HG02759 (cell line): ENCODE results near the gene INMT.
"Not testable (repeated sequence)": the region's sequence is repeated elsewhere in the genome, so short reads cannot be mapped to it uniquely, and the experiment has no call there.

Experiments used
- ATAC-seq: cut with Tn5 transposase; IDR thresholded peaks from one replicate; pipeline ENCODE4 v1.9.1; 2021; ENCODE audit warnings: mild to moderate bottlenecking, moderate library complexity; ENCODE audit not compliant: unreplicated experiment

INMT gene

DNA sequence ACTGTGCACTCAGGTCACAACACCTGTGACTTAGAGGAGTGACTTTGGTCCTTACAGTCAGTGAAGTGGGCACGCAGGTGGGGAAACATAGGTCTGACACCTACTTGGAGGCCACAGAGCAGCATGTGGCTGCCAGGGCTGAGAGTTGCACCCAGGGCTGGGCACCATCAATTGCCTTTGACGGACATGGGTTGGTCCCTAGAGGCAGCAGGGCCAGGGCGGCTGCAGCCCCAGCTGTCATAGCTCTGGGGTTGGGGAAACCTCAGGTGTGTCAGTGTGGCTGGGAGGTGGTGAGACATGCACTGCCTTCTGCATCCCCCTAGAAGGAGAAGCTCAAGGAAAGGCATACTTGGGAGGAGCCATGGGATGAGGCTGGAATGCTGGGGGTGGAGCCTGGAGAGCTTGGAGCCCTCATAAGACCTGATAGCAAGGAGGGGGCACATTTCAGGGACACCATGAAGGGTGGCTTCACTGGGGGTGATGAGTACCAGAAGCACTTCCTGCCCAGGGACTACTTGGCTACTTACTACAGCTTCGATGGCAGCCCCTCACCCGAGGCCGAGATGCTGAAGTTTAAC, at the start of gene INMT:
INMT (plus strand) TSS at position 440 of the 578 bp plus-strand sequence; CDS start at position 456, 16 bp downstream.
- ATAC-seq: no peak

DNA sequence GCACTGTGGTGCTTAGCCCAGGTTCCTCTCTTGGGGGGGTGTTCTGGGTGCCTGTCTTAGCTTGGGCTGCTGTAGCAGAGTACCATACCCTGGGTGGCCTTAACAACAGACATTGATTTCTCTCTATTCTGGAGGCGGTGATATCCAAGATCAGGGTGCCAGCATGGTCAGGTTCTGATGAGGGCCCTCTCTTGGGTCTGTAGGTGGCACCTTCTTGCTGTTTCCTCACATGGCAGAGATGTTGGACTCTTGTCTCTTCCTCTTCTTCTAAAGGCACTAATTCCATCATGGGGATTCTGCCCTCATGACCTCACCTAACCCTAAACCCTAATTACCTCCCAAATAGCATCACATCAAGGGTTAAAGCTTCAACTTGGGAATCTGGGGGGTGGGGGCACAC, 49.7 kb upstream of the INMT start:
- no peak for ATAC-seq

DNA sequence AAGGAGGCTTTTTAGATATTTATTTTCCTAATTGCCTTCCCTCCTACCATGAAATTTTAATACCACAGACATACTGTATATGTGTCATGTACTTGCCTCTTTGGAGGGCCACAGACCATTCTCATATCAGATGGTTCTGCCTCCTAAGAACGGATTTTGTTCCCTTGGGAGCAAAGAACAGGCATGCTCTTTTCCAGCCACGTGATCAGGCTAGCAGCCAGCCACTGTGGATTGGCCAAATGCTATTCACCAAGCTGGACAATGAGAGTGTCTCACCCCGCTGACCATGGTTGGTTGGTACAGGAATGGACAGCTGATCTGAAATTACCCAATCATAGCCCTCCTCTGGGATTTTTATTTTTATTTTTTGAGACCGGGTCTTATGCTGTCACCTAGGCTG, 48.2 kb upstream of the INMT start:
- no peak for ATAC-seq

DNA sequence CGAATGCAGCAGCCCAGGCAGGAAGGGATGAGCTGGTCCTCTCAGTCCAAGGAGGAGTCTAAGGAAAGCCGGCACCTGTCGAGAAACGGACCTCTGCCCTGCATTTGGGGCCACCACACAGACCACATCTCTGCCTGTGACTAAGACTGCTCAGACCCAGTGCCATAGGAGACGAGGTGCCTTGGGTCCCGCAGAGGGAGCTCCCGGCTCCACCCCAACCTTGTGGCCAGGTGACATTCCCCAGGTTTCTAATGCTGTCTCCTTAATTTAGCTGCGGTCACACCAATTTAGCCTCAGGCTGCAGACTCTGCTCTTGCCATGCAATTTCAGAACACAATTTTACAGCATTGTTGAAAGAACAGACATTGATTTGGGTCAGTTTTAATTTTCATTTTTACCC, 46.9 kb upstream of the INMT start:
- no peak for ATAC-seq

DNA sequence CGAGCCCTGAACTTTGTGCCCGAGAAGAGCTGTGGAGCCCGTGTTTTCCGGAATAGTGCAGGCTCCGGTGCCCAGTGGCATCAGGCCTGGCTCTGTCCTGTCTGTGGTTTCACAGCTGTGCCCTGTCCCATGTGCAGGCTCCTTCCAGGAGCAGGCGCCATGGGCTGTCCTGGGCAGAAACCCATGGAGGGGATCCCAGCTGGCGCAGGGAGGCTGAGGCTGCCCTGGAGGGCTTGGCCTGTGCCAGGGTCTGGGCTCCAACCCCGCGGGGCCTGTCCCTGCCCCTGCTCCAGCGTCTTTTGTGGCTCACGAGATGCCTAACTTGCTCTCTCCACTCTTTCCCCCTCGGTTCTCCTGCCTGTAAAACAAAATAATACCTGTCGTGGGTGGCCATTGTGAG, 46.3 kb upstream of the INMT start:
- ATAC-seq: no peak

DNA sequence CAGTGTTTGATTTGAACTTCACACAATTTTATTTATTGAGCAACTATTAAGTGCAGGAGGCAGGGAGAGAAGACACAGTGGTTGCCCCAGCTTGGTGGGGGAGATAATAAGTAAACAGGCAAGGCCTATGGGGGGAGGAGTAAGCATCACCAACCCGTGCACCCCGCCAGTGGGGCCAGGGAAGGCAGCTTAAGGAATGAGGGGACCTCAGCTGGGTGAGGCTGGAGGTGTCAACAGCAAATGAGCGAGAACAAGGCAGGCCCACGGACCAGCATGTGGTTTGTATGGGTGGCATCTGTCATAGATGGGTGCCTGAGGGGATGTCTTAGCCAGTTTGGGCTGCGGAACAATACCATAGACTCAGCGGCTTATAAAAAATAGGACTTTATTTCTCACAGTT, 45.6 kb upstream of the INMT start:
- no peak for ATAC-seq

DNA sequence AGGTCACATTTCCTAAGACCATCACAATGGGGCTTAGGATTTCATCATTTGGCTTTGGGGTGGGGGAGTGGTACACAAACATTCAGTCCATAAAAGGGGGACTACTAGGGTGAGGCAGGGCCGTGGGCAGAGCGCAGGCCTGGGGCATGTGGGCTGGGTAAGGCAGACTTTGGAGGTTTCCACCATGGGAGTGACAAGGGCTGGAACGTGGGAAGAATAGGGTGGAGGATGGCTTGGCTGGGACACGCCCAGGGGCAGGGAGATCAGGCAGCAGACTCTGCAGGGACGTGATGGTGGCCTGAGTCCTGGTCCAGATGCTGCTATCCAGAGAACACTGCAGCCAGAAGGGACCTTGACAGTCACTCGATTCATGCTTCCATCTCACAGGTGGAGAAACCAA, 45.0 kb upstream of the INMT start:
- ATAC-seq: no peak

DNA sequence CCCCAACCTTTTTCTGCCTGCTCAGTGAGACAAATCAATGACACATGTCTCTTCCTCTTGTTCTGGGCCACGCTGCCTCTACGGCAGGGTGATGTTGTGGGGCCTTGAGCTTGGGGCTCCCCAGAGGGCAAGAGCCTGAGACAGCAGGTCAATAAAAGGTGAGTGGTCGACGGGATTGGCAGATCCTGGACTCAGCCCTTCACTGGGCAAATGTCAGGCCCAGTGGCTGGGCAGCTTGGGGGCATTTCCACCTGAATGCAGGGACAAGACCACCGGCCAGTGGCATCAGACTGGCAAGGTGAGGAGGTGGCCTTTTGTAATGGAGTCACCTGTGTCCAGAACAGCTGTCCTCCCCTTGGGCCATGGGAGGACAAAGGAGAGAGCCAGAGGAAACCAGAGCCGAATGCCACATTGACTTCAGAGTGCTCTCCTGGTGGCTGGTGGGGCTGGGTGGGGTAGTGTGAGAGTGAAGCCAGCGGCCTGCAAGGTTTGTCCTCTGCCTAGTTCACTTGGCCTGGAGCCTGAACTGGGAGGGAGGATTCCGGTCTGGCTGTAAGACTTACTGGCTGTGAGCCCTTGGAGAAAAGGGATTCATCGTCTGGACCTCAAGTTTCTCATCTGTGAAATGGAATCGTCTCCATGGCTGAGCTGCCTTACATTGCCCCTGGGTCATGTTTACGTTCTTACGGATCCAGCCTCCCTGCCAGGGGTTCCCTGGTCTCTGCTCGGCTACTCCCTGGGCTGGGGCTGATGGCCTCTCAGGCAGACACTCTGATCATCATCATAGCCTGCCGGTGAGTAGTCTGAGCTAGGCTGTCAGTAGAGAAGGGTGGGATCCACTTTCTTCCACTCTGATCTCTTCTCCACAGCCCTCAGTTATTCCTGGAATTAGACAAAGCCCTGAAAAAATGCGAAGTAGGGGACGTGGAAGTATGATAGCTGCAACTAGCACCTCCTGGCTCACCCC, 44.3 kb upstream of the INMT start:
- no peak for ATAC-seq

DNA sequence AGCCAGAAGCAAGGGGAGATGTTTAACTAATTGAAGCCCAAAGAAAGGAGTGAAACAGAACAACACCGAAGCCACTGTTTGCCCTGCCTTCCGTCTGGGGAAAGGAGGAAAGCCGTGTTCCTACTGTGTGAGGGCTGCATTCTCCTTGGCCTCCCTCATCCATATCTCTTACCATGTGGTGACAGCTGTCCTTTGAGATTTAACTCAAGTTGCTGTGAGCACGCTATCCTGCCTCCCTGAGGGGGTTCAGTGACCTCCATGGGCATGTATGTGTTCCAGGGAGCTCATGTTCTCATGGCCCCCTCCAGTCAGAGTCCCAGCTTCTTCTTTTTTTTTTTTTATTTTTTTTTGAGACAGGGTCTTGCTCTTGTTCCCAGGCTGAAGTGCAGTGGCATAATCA, 43.5 kb upstream of the INMT start:
- ATAC-seq: no peak

DNA sequence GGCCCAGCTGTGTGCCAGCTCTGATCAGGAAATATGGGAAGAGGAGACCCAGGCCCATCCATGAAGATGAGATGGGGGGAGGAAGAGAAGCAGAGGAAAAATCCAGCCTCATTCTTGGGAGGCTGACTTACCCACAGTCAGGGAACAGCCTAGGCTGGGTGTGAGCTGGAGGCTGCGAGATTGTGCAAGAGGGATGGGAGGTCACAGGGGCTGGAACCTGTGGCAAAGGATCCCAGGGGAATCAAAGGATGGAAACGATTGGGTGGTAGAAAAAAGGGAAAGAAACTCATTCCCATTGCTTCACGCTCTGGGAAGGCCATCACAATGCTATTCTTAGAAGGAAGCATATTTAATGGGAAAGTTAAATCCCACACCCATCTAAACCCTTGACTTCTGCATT, 43.0 kb upstream of the INMT start:
- no peak for ATAC-seq

DNA sequence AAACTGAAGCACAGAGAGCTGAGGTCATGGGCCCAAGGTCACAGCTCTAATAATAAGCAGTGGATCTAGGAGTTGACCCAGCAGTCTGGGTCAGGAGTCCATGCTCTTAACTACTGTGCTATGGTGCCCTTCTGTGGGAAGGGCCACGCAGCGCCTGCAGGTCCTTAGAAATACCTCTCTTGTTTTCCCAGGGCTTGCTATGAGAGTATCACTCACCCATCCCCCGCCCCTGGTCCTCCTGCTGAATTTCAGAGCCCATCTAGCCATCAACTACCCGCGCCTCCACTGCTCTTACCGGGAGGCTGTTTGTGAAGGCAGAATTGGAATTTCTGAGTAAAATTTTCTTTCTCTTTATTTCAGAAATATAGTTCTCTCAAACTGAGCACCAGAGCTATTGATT, 42.4 kb upstream of the INMT start:
- ATAC-seq: no peak

DNA sequence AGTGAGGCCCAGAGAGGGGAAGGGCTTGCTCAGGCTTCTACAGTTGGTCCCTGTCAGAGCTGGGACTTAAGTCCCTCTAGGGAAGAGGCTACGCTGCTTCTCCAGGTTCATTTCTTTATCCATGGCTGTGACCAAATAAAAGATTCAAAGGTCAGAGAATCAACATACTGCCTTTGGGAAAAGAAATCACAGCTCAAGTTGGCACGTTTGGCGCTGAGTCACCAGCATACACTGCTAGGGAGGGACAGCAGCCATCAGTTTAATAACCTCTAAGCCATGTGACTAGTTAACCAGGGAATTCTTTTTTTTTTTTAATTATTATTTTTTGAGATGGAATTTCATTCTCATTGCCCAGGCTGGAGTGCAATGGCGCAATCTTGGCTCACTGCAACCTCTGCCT, 41.3 kb upstream of the INMT start:
- ATAC-seq: no peak

DNA sequence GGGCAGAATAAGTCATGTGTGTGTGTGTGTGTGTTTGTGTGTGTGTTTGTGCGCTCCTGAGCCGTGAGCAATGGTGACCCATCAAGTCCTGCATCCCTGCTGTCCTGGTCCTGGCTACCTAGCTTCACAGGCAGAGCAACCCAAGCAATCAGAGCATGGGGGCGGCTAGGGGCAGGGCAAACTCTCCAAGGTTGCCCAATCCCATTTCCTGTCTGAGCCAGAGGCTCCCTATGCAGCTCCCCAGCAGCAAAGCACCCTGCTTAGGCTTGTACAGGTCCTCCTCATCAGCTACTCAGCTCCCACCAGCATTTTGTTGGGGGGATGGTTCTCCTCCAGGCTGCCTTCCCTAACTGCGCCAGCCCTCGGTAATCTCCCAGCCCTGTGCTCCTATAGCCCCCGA, 38.5 kb upstream of the INMT start:
- ATAC-seq: no peak

DNA sequence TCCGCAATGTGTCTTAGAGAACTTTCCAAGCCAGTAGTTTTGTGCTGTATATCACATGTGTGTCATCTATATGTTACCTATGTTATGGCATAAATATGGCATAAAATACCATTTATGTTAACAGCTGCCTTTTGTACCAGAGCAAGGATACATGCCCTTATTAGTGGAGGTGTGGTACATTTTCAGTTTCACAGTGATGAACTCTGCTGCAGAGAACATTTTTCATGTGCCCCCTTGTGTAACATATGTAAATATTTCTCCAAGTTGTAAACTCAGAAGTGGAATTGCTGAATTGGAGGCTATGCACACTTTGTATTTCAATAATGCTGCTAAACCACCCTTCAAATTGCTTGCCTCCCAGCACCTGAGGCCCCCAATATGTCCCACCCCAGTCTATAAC, 37.8 kb upstream of the INMT start:
- no peak for ATAC-seq

DNA sequence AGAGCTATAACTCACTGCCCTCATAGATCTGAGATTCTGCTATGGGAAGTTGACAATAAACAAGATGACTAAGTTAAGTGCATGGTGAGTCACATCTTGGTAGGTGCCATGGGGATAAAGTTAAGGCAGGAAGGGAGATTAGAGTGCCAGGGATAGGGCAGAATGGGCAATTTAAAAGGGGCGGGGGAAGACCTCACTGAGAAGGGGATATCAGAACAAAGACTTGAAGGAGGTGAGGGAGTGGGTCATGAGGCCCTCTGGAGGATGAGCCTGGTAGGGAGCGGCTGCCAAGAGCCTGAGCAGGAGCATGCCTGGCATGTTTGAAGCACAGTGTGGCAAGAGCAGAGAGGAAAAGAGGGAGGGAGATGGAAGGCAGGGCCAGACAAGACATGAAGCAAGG, 34.8 kb upstream of the INMT start:
- no peak for ATAC-seq

DNA sequence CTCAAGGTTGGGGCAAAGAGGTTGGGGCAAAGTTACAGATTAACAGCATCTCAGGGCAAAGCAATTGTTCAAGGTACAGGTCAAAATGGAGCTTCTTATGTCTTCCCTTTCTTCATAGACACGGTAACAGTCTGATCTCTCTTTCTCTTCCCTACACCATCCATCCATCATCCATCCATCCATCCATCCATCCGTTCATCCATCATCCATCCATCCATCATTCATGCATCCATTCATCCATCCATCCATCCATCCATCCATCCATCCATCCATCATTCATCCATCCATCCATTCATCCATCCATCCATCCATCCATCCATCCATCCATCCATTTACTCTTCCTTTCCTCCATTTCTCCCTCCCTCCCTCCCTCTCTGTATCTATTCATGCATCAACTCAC, 32.5 kb upstream of the INMT start:
- not testable (repeated sequence) for ATAC-seq

DNA sequence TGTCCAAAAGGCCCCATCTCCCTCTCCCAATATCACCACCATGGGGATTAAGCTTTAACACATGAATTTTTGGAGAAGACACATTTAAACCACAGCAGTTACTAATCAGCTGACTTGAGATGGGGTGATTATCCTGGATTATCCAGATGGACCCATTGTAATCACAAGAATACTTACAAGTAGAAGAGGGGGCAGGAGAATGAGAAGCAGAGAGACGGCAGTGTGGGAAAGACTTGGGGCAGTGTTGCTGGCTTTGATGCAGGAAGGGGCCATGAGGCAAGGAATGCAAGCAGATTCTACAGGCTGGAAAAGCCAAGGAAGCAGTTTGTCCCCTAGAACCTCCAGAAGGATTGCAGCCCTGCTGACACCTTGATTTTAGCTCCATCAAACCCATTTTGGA, 30.7 kb upstream of the INMT start:
- ATAC-seq: no peak

DNA sequence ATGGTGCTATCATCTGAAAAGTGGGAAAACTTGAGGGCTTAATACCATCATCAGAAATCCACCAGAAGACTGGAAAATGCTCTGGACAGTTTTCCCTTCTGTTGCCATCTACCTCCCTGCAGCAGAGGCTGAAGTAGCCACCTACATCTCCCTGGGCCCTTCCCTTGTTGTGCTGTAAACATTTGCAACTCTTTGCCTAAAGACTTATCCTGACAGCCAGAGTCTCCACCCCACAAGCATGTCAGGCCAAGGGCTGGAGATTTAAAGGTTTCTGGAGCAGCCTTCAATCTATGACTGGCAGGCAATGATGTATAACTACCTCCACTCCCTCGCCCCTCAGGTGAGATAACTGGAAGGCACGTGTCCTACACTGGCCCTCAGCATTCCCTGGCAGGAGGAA, 29.7 kb upstream of the INMT start:
- no peak for ATAC-seq

DNA sequence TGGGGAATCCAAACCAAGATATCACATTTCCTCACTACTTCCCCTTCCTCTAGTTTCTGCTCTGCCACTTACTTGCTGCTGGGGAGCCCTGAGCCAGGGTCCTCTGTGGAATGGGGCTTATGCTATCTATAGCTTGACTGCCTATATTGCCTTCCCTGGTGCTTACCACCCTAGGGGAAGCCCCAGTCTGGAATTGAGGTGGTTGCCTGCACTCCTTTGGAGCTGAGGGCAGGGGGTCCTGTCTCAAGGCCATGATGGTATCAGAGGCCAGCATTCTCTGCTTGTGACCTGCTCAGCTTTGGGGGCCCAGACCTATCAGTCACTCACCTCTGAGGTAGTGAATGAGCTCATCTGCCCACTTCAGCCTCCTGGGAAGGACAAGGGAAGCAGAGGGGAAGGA, 29.3 kb upstream of the INMT start:
- ATAC-seq: no peak

DNA sequence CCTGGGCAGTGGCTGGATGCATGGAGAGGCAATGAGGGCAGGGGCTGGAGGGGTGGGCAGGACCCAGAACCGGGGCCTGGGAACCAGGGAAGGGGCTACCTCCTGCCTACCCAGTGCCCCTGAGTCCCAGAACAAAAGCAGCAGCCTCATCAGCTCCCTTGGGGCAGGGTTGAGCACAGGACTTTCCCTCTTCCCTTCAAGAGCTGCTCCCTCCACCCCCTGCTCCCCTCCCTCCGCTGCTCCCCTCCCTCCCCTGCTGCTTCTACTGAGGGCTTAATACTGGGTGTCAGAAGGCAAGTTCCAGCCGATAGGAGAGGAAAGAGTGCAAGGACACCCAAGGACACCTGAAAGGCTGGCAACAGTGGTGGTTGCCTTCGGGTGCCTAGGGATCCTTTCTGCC, 28.2 kb upstream of the INMT start:
- no peak for ATAC-seq

DNA sequence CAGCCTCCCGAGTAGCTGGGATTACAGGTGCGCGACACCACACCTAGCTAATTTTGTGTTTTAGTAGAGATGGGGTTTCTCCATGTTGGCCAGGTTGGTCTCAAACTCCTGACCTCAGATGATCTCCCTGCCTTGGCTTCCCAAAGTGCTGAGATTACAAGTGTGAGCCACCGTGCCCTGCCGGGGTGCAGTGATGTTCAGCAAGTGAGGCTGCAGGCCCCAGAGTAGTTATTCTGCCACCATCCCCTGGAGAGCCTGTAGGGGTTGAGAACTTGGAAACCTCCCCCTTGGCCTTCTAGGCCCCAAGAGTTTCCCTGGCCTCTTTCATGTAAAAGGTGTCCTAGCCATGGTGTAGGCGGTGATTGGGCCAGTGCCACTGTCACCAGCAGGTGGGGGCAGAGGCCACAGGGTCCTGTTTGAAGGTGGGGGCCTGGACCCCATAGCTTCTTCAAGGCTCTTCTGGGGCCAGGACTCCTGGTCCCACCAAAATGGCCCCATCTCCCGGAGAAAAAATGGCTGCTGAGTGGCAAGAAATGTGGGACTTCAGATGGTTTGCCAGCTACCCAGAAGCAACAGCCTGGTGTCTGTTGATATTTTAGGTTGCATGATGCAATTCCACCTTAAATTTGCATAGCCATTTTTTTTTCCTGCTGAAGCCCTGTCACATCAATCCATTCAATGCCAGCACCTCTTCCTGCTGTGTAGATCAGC, 25.5 kb upstream of the INMT start:
- no peak for ATAC-seq
